Measurements from ENCODE around the gene RIPK1. TPM values are rescaled to one million over a fixed set of nuclear protein-coding genes. Genes with fewer than 3 reads are reported as not detected.
A peak's percentile ranks its signal among the peaks of the same experiment; 100 is the strongest.

Gene RIPK1
- total and polyA plus RNA-seq, 2 of the 8 experiments (the other 6 are each of a cell fraction or from before 2014, with no cell fraction given) = 5.9 to 22.9 TPM

DNA sequence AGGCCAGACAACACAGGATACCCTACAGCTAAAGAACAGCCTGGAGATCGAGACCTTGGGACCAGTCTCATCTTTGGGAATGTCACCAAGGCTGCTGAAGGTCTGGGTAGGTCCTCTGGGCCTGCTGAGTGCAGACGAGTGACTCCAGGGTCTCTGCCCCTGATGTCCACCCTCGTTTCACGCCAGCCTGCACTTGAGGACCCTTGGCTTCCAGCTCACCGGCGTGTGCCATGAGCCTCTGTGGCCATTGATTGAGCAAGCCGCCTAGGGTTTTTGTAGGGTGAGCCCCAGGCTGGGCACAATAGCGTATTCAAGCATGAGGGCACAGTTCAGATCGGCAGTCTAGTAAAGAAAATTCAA, 54.5 kb downstream of the RIPK1 start:
- Histone ChIP-seq H2AFZ (ENCODE audit: low read length) (no peak overlapping the region), H3K9ac (replicated peaks in 1 of 4; ENCODE audit: extremely low read depth in 1 of 4, low read depth in 3 of 4, low read length in 3 of 4) (no peak overlapping the region), H3K18ac (ENCODE audit: extremely low read depth, low read length) (no peak overlapping the region), H2AK5ac (ENCODE audit: low read depth, low read length) (peak overlapping the region; percentile 61; the same call in 1 of the 2 replicates), H3K56ac (replicated peaks; ENCODE audit: insufficient read length, low read depth, low read length) (no peak overlapping the region), H3K27ac (ENCODE audit: low read depth, low read length) (no peak overlapping the region), H3K27me3 (replicated peaks in 1 of 4; ENCODE audit: control insufficient read depth in 3 of 4, extremely low read depth in 1 of 4, insufficient read depth in 3 of 4, low read length in 3 of 4) (no peaks in the 10 kb centered on the region), H3K36me3 (ENCODE audit: control insufficient read depth in 2 of 4, insufficient read depth in 4 of 4, low read length in 3 of 4) (peaks cover 0 to 4% (median 2%) of the 10 kb centered on the region in 4 experiments; a peak in 2 of 8 replicates), H2BK120ac (replicated peaks; ENCODE audit: low read depth, low read length) (no peak overlapping the region), H4K20me1 (replicated peaks in 1 of 2; ENCODE audit: control insufficient read depth in 1 of 2, insufficient read depth in 2 of 2, low read length in 2 of 2) (peaks cover 0 to 2% of the 10 kb centered on the region in 2 experiments), H2BK15ac (ENCODE audit: low read length) (no peak overlapping the region), H3K23me2 (ENCODE audit: low read depth, low read length) (peaks cover 2% of the 10 kb centered on the region; the same call in 1 of the 2 replicates), H2BK20ac (ENCODE audit: low read length) (no peak overlapping the region), H2BK12ac (ENCODE audit: low read depth, low read length) (peak overlapping the region; percentile 51; the same call in 1 of the 2 replicates), H3K4me2 (ENCODE audit: insufficient read depth in 1 of 2, low read depth in 2 of 2, low read length in 2 of 2) (no peak overlapping the region), H3K14ac (ENCODE audit: insufficient read length) (no peak overlapping the region), H3K4me1 (replicated peaks in 1 of 4; ENCODE audit: control insufficient read depth in 3 of 4, insufficient read depth in 4 of 4, low read length in 3 of 4) (peaks cover 0 to 7% (median 1%) of the 10 kb centered on the region in 4 experiments; a peak in 4 of 7 replicates), H4K5ac (ENCODE audit: insufficient read length, low read depth, low read length) (no peak overlapping the region), H3K4me3 (ENCODE audit: extremely low read depth in 1 of 4, insufficient read depth in 2 of 4, low read depth in 3 of 4, low read length in 4 of 4) (no peak overlapping the region), H4K8ac (ENCODE audit: extremely low read depth, insufficient read depth, low read length) (no peak overlapping the region), H3K79me1 (ENCODE audit: low read depth, low read length) (no peaks in the 10 kb centered on the region), H3K4ac (replicated peaks; ENCODE audit: insufficient read length, low read depth, low read length) (no peak overlapping the region), H2BK5ac (ENCODE audit: low read depth, low read length) (no peak overlapping the region), H3K23ac (ENCODE audit: insufficient read length) (no peak overlapping the region), H3K79me2 (ENCODE audit: control insufficient read depth in 1 of 2, insufficient read depth in 2 of 2, low read length in 2 of 2) (peaks cover 0 to 8% of the 10 kb centered on the region in 2 experiments; a peak in 2 of 4 replicates), H4K91ac (replicated peaks; ENCODE audit: insufficient read length, low read length) (peak overlapping the region; percentile 58), H3K9me3 (ENCODE audit: insufficient read depth in 2 of 2, low read depth in 1 of 2, low read length in 1 of 2) (no peaks in the 10 kb centered on the region)
- FAIRE-seq = no peak
- POLR2A ChIA-PET (ENCODE audit: partially characterized antibody) = interaction anchor here (1.5 kb wide), 1 partner anchor 20 kb away, joined by 4 read pairs; no protein-coding TSS in a partner anchor
- CTCF ChIA-PET (ENCODE audit: partially characterized antibody) = interaction anchor here (0.5 to 5.3 kb wide), 21 partner anchors 15 to 652 kb away, joined by 3 to 29 read pairs (median 3); no protein-coding TSS in a partner anchor
- 97% methylated on average over 9 of the region's 9 CpGs; no CpG with 5 or more reads in 1 of the 2 experiments for WGBS, 2 experiments (ENCODE audit: extremely low coverage in 1 of 2, insufficient coverage in 1 of 2, insufficient read length in 1 of 2, insufficient replicate concordance in 2 of 2, low coverage in 1 of 2, low lambda C conversion rate in 2 of 2, missing lambda C conversion rate in 1 of 2)
- no peak for DNase-seq (ENCODE audit: low read depth in 1 of 2, low spot score in 2 of 2)
- TF ChIP-seq POLR2A (IDR thresholded peaks at IDR 0.05; ENCODE audit: control extremely low read depth in 1 of 2, low read depth in 2 of 2, low read length in 2 of 2) (no peak), SP2 (IDR thresholded peaks at IDR 0.05; ENCODE audit: low read length) (no peak), RBBP5 (IDR thresholded peaks at IDR 0.05; ENCODE audit: borderline replicate concordance, low read depth, low read length) (no peak), RFX5 (IDR thresholded peaks at IDR 0.05; ENCODE audit: borderline replicate concordance, low read depth, low read length) (no peak), ZNF274 (IDR thresholded peaks at IDR 0.05; ENCODE audit: borderline replicate concordance, extremely low read depth, low read length) (no peak), FOSL1 (IDR thresholded peaks at IDR 0.05; ENCODE audit: insufficient read depth, low read depth, low read length) (no peak), JUND (IDR thresholded peaks at IDR 0.05; ENCODE audit: low read length) (no peak), SIRT6 (IDR thresholded peaks at IDR 0.05; ENCODE audit: low read length) (no peak), EGR1 (IDR thresholded peaks at IDR 0.05; ENCODE audit: borderline replicate concordance, low read depth, low read length) (no peak), RNF2 (IDR thresholded peaks at IDR 0.05; ENCODE audit: borderline replicate concordance, low read depth, low read length, missing control alignments, poor library complexity, severe bottlenecking) (no peak), HDAC6 (IDR thresholded peaks at IDR 0.05; ENCODE audit: low read depth, low read length) (no peak), TAF1 (IDR thresholded peaks at IDR 0.05; ENCODE audit: low read depth, low read length) (no peak), KDM5A (IDR thresholded peaks at IDR 0.05; ENCODE audit: low read length) (no peak)
- TF ChIP-seq, protein P1, sequence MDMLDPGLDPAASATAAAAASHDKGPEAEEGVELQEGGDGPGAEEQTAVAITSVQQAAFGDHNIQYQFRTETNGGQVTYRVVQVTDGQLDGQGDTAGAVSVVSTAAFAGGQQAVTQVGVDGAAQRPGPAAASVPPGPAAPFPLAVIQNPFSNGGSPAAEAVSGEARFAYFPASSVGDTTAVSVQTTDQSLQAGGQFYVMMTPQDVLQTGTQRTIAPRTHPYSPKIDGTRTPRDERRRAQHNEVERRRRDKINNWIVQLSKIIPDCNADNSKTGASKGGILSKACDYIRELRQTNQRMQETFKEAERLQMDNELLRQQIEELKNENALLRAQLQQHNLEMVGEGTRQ (IDR thresholded peaks at IDR 0.05; ENCODE audit: low read length) = no peak
